ENCODE measurements around the gene RBM4B. TPM values are rescaled to one million over a fixed set of nuclear protein-coding genes. Genes with fewer than 3 reads are reported as not detected.

Gene RBM4B
- total RNA-seq, 2 experiments from 2014 or later = 10.7 to 13.1 TPM

DNA sequence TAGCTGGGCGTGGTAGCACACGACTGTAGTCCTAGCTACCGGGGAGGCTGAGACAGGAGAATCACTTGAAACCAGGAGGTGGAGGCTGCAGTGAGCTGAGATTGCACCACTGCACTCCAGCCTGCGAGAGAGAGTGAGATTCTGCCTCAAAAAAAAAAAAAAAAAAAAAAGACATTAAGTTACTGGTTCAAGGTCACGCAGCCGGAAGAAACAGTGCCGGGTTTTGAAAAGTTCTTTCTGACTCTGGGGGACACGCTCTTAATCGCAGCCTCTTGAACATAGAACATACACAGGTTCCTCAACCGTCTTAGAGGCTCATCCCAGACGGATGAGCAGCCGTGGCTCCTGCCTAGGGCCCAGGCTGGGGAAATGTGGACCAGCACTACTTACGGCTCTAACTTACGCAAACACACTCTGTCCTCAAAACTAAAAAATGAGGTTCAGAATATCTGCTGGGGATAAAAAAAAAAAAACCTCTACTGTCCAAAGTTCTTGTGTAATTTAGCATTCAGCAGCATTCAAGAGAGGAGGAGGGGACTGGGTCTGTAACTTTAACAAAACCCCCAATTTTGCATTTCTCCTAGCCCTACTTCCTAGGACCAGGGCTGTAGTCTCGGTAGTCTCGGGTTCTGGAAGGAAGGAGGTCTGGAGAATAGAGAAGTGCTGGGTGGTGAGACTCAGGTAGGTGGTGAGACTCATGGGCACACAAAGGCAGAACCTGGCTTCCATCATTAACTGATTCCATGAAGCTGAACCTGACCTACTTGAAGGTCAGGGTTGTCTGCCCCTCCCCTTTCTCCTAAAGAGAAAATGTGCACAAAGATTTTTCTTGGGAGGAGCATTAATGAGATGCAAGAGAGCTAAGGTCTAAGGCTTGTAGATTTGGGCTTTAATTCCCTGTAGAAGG, 45.3 kb upstream of the RBM4B start:
- peaks cover 12% of the 10 kb centered on the region for H3K4me1 Mint-ChIP-seq (ENCODE audit: low read depth)
- H3K27ac Mint-ChIP-seq = no peak overlapping the region
- peaks cover 48% of the 10 kb centered on the region for H3K27me3 Mint-ChIP-seq
- intact Hi-C loops (cut with micrococcal nuclease) = no loop called here
- H3K36me3 Mint-ChIP-seq (ENCODE audit: low read depth) = no peaks in the 10 kb centered on the region
- ATAC-seq = no peak
- DNase-seq = no peak
- H3K4me3 Mint-ChIP-seq = no peak overlapping the region
- H3K9me3 Mint-ChIP-seq = no peaks in the 10 kb centered on the region
- CTCF ChIA-PET = interaction anchor here (0.9 kb wide), 1 partner anchor 27 kb away, joined by 4 read pairs; no protein-coding TSS in a partner anchor
- POLR2A ChIA-PET = interaction anchor here (0.6 to 1.2 kb wide), 2 partner anchors 11 to 26 kb away, joined by 3 read pairs; no protein-coding TSS in a partner anchor
- no peak for TF ChIP-seq CTCF (IDR thresholded peaks at IDR 0.05)

DNA sequence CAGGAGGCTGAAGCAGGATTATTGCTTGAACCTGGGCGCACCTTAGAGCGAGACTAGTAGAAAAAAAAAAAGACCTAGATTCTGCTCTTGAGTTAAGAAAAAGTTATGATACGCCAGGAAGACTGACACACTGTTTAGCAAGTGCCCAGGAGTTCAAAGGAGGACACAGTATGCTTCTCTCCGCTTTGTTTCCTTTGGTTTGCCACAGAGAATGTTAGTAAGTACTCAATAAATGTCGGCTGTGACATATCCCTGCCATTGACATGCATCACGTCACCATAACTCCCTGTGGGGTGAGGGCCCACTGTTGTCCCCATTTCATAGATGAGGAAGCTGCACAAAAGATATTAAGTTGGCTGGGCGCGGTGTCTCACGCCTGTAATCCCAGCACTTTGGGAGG, 44.3 kb upstream of the RBM4B start:
- H3K36me3 Mint-ChIP-seq (ENCODE audit: low read depth) = no peaks in the 10 kb centered on the region
- H3K9me3 Mint-ChIP-seq = no peaks in the 10 kb centered on the region
- no peak for ATAC-seq
- peaks cover 8% of the 10 kb centered on the region for H3K4me1 Mint-ChIP-seq (ENCODE audit: low read depth)
- DNase-seq = no peak
- CTCF ChIA-PET = no interaction called here
- H3K27me3 Mint-ChIP-seq = peaks cover 48% of the 10 kb centered on the region
- H3K27ac Mint-ChIP-seq = no peak overlapping the region
- no peak overlapping the region for H3K4me3 Mint-ChIP-seq
- intact Hi-C loops (cut with micrococcal nuclease) = no loop called here
- no peak for TF ChIP-seq CTCF (IDR thresholded peaks at IDR 0.05)
- POLR2A ChIA-PET = no interaction called here

DNA sequence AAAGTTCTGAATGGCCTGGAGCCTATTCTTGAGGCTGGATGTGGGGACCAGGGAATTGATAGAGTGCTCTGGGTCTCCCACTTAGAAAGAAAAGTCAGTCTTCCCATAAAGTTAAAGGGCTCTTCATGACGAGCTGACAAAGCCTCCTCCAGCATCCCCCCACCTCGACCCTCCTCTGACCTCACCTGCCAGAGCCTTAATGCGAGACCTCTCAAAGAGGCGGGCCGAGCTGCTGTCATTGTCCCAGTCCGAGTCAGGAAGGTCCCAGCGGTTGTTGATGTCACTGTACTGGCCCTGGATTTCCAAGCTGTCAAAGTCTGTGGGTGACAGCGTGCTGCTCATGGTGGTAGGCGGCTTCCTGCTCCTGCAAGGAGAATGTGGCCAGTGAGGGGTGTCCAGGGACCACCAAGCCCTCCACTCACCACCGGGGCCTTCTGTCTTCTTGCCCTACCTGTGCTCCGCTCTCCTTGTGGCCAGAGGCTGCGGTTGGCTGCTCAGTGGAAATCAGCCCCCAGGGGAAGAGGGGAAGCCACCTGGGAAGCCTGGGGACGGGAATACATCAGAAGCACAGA, 43.3 kb upstream of the RBM4B start:
- ChIA-PET POLR2A (no interaction called here), CTCF (no interaction called here)
- H3K4me3 Mint-ChIP-seq = no peak overlapping the region
- TF ChIP-seq CTCF (IDR thresholded peaks at IDR 0.05) = no peak
- peaks cover 8% of the 10 kb centered on the region for H3K4me1 Mint-ChIP-seq (ENCODE audit: low read depth)
- no peaks in the 10 kb centered on the region for H3K9me3 Mint-ChIP-seq
- H3K36me3 Mint-ChIP-seq (ENCODE audit: low read depth) = no peaks in the 10 kb centered on the region
- no peak for ATAC-seq
- peaks cover 39% of the 10 kb centered on the region for H3K27me3 Mint-ChIP-seq
- intact Hi-C loops (cut with micrococcal nuclease) = no loop called here
- DNase-seq = no peak
- H3K27ac Mint-ChIP-seq = no peak overlapping the region

GRCh38 chr11:66720223-66720898, 42.7 kb upstream of the RBM4B start:
- Mint-ChIP-seq H3K27me3 (peaks cover 33% of the 10 kb centered on the region), H3K4me1 (ENCODE audit: low read depth) (peaks cover 8% of the 10 kb centered on the region), H3K9me3 (no peaks in the 10 kb centered on the region), H3K4me3 (no peak overlapping the region), H3K27ac (no peak overlapping the region), H3K36me3 (ENCODE audit: low read depth) (no peaks in the 10 kb centered on the region)
- ATAC-seq = peak; percentile 91
- intact Hi-C loops (cut with micrococcal nuclease) = no loop called here
- CTCF ChIA-PET = no interaction called here
- peak; percentile 81 for DNase-seq
- POLR2A ChIA-PET = no interaction called here
- no peak for TF ChIP-seq CTCF (IDR thresholded peaks at IDR 0.05)
